OCI-LY7 (cell line): ENCODE measurements around the gene PCYT2. TPM values are rescaled to one million over a fixed set of nuclear protein-coding genes. Genes with fewer than 3 reads are reported as not detected.

ENCODE experiments used
- BruUV-seq: library from RNA; stranded (reverse); fragments of 400-500 nt; replicated peaks from 2 replicates; lab custom pipeline; 2021; lab: Mats Ljungman, UMichigan
- CTCF ChIA-PET: fragments of 300-600 bp; sonication (Branson Sonifier 250); formaldehyde crosslinking; loops from one replicate; lab custom pipeline; 2022; ENCODE audit warnings: antibody characterized with exemption; ENCODE audit not compliant: unreplicated experiment; lab: Charles Lee
- POLR2A ChIA-PET: fragments of 300-600 bp; sonication (Branson Sonifier 250); formaldehyde crosslinking; loops from one replicate; lab custom pipeline; 2022; ENCODE audit warnings: antibody characterized with exemption; lab: Charles Lee
- DNase-seq: peaks from one replicate; pipeline ENCODE4 v3.0.0-alpha.2; 2015; ENCODE audit warnings: low spot score
- H2AFZ ChIP-seq: fragments of 200-600 bp; sonication (generic), shearing (Covaris generic); 2 replicates; pipeline ENCODE4 v1.6.1; 2014; ENCODE audit warnings: mild to moderate bottlenecking, antibody characterized with exemption, low read length, moderate library complexity
- H3K27ac ChIP-seq: fragments of 200-600 bp; sonication (generic); 2 replicates; pipeline ENCODE4 v1.5.1; 2014; ENCODE audit warnings: mixed run types, low read depth, mild to moderate bottlenecking, moderate library complexity, low read length, inconsistent platforms; ENCODE audit not compliant: poor library complexity, severe bottlenecking
- H3K36me3 ChIP-seq: fragments of 200-600 bp; sonication (generic); 2 replicates; pipeline ENCODE4 v1.6.1; 2014; ENCODE audit warnings: mild to moderate bottlenecking, antibody characterized with exemption, low read length, moderate library complexity, mixed read lengths; ENCODE audit not compliant: insufficient read depth
- H3K4me1 ChIP-seq: fragments of 200-600 bp; sonication (generic); 2 replicates; pipeline ENCODE4 v1.5.1; 2014; ENCODE audit warnings: mild to moderate bottlenecking, low read length; ENCODE audit not compliant: insufficient read depth, poor library complexity, severe bottlenecking
- H3K4me2 ChIP-seq: fragments of 200-600 bp; sonication (generic); 2 replicates; pipeline ENCODE4 v1.6.1; 2014; ENCODE audit warnings: mild to moderate bottlenecking, low read length
- H3K4me3 ChIP-seq: fragments of 200-600 bp; sonication (generic); 2 replicates; pipeline ENCODE4 v1.5.1; 2014; ENCODE audit warnings: mild to moderate bottlenecking, low read depth, low read length; ENCODE audit not compliant: poor library complexity, severe bottlenecking
- H3K79me2 ChIP-seq: fragments of 200-600 bp; sonication (generic); 2 replicates; pipeline ENCODE4 v1.6.1; 2016; ENCODE audit warnings: low read depth, mild to moderate bottlenecking, low read length, moderate library complexity, mixed read lengths; ENCODE audit not compliant: insufficient read depth
- H3K9me2 ChIP-seq: fragments of 200-600 bp; sonication (generic); 2 replicates; pipeline ENCODE4 v1.6.1; 2016; ENCODE audit warnings: mild to moderate bottlenecking, low read length, mixed read lengths; ENCODE audit not compliant: insufficient read depth
- H3K9me3 ChIP-seq: fragments of 200-600 bp; sonication (generic); 2 replicates; pipeline ENCODE4 v1.6.1; 2014; ENCODE audit warnings: mild to moderate bottlenecking, mixed run types, low read length, mixed read lengths
- H4K20me1 ChIP-seq: fragments of 200-600 bp; sonication (generic); 2 replicates; pipeline ENCODE4 v1.6.1; 2014; ENCODE audit warnings: mild to moderate bottlenecking, antibody characterized with exemption, low read length, moderate library complexity, mixed read lengths; ENCODE audit not compliant: insufficient read depth
- CTCF ChIP-seq: fragments of 200-600 bp; sonication (generic); conservative IDR thresholded peaks from 2 replicates; pipeline ENCODE4 v1.5.1; 2014; ENCODE audit warnings: mild to moderate bottlenecking, antibody characterized with exemption, low read length, moderate library complexity, mixed read lengths
- EZH2phosphoT487 ChIP-seq: fragments of 200-600 bp; sonication (generic); IDR thresholded peaks from 2 replicates; pipeline ENCODE4 v1.6.1; 2018; ENCODE audit warnings: low read depth, borderline replicate concordance, mild to moderate bottlenecking, mixed run types, antibody characterized with exemption, low read length, moderate library complexity, mixed read lengths
- intact Hi-C: fragments of 100-400 bp; cut with micrococcal nuclease; formaldehyde crosslinking; loops from one replicate; pipeline ENCODE4 v1.10.0; 2022; ENCODE audit not compliant: unreplicated experiment
- total RNA-seq, 2 experiments: library from RNA; depleted of rRNA in 1 of 2; stranded (reverse); fragments of >200 nt in 1 of 2; shearing (Covaris generic) in 1 of 2; gene quantifications; 2 replicates each; pipeline ENCODE4 v1.2.3, GENCODE V29; 2014 to 2022

Gene PCYT2
- total RNA-seq, 2 experiments from 2014 or later = 70.1 to 104 TPM

DNA sequence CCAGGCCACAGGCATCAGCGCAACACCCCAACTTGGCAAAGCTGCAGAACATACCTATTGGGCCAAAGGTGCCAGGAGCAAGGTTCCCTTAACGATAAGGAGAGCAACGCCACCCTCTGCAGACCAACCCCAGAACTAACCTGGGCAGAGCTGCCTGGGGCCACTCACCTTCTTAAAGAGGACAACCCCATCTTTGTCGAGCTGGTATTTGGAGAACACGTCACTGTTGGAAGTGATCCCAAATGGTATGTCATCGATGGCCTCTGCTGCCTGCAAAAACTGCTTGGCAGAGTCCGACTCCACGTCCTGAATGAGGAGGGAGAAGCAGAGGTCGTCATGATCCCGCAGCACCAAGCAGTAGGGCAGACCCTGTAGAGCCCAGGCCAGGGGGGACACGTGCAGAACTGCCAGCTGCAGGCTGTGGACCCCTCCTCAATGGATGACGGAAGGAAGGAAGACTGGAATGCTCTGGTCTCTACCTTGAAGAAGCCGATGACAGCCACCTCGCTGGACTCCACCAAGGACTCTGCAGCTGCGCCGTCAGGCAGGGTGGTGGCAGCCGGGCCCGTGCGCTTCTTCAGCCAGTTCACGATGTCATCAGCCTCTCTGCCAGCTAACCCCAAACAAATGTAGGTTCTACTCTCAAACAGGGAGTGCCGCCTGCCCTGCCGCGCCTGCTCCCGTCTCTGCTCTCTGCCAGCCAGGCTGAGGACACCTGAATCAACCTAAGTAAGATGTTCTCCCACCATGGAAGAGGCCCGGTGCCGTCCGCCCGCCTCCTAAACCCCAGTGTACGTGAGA, 56.0 kb downstream of the PCYT2 start:
- Histone ChIP-seq H3K9me3 (no peaks in the 10 kb centered on the region), H2AFZ (no peak overlapping the region), H3K79me2 (peaks cover 29% of the 10 kb centered on the region), H3K27ac (no peak overlapping the region), H3K9me2 (no peaks in the 10 kb centered on the region), H4K20me1 (peaks cover 15% of the 10 kb centered on the region; the same call in 1 of the 2 replicates), H3K4me2 (no peak overlapping the region), H3K36me3 (peaks cover 93% of the 10 kb centered on the region), H3K4me3 (no peak overlapping the region), H3K4me1 (peaks cover 15% of the 10 kb centered on the region)
- ChIA-PET POLR2A (interaction anchor here (0.7 to 1.3 kb wide), 3 partner anchors 15 to 1293 kb away, joined by 3 to 4 read pairs (median 4); no protein-coding TSS in a partner anchor), CTCF (no interaction called here)
- TF ChIP-seq CTCF (peak; percentile 42), EZH2phosphoT487 (no peak)
- BruUV-seq = no TSS peak
- DNase-seq = no peak
- intact Hi-C loops = no loop called here

- intact Hi-C loops = no loop called here
- no peak for TF ChIP-seq EZH2phosphoT487
- no peak for TF ChIP-seq CTCF
- H3K79me2 ChIP-seq = peaks cover under 1% of the 10 kb centered on the region; the same call in 1 of the 2 replicates
- H3K9me3 ChIP-seq = no peaks in the 10 kb centered on the region
- ChIA-PET POLR2A (no interaction called here), CTCF (no interaction called here)
- H3K4me1 ChIP-seq = no peaks in the 10 kb centered on the region
- peaks cover 90% of the 10 kb centered on the region for H3K36me3 ChIP-seq
- no peak overlapping the region for H3K4me3 ChIP-seq
- no peaks in the 10 kb centered on the region for H3K9me2 ChIP-seq
- no peak overlapping the region for H3K27ac ChIP-seq
- H2AFZ ChIP-seq = no peak overlapping the region
- BruUV-seq = no TSS peak
- DNase-seq = no peak
- H4K20me1 ChIP-seq = no peaks in the 10 kb centered on the region
- H3K4me2 ChIP-seq = no peak overlapping the region
Measured at GRCh38 chr17:81852237-81852636, 59.0 kb downstream of the PCYT2 start.

- intact Hi-C loops = no loop called here
Measured at GRCh38 chr17:81851423-81851822, 59.8 kb downstream of the PCYT2 start.

More at GRCh38 chr17:81851423-81851822, 59.8 kb downstream of the PCYT2 start:
- BruUV-seq = no TSS peak
- DNase-seq = no peak
- no peak overlapping the region for H3K27ac ChIP-seq
- no peaks in the 10 kb centered on the region for H4K20me1 ChIP-seq
- POLR2A ChIA-PET = no interaction called here
- H3K79me2 ChIP-seq = no peaks in the 10 kb centered on the region; the same call in 1 of the 2 replicates
- no peak overlapping the region for H3K4me3 ChIP-seq
- no peaks in the 10 kb centered on the region for H3K9me3 ChIP-seq
- TF ChIP-seq EZH2phosphoT487 = no peak
- no peak overlapping the region for H3K4me2 ChIP-seq
- H3K36me3 ChIP-seq = peaks cover 90% of the 10 kb centered on the region
- H3K9me2 ChIP-seq = no peaks in the 10 kb centered on the region
- no peaks in the 10 kb centered on the region for H3K4me1 ChIP-seq
- CTCF ChIA-PET = no interaction called here
- no peak overlapping the region for H2AFZ ChIP-seq

Other genes starting within 250 kb of the PCYT2 start
- gene OXLD1, start 244.8 kb downstream of the PCYT2 start, total RNA-seq (2014; rRNA removed; shearing (Covaris generic)) = 148 and 151 TPM in 2 replicates
- gene OXLD1, start 244.8 kb downstream of the PCYT2 start, total RNA-seq (2022) = 116 and 121 TPM in 2 replicates
- gene CCDC137, start 244.7 kb downstream of the PCYT2 start, total RNA-seq (2014; rRNA removed; shearing (Covaris generic)) = 39.4 and 39.9 TPM in 2 replicates
- 61.1 and 61.4 TPM in 2 replicates for gene CCDC137, start 244.7 kb downstream of the PCYT2 start, total RNA-seq (2022)
- gene ARL16, start 227.6 kb downstream of the PCYT2 start, total RNA-seq (2014; rRNA removed; shearing (Covaris generic)) = 86.1 and 86.4 TPM in 2 replicates
- gene ARL16, start 227.6 kb downstream of the PCYT2 start, total RNA-seq (2022) = 49.8 and 52.2 TPM in 2 replicates
- 120 and 162 TPM in 2 replicates for gene HGS, start 227.4 kb downstream of the PCYT2 start, total RNA-seq (2014; rRNA removed; shearing (Covaris generic))
- gene HGS, start 227.4 kb downstream of the PCYT2 start, total RNA-seq (2022) = 175 and 219 TPM in 2 replicates
- gene MRPL12, start 208.0 kb downstream of the PCYT2 start, total RNA-seq (2014; rRNA removed; shearing (Covaris generic)) = 49.8 and 67.2 TPM in 2 replicates
- 143 and 189 TPM in 2 replicates for gene MRPL12, start 208.0 kb downstream of the PCYT2 start, total RNA-seq (2022)
- gene SLC25A10, start 199.1 kb downstream of the PCYT2 start, total RNA-seq (2014; rRNA removed; shearing (Covaris generic)) = 46.3 and 46.9 TPM in 2 replicates
- 41.3 and 45.6 TPM in 2 replicates for gene SLC25A10, start 199.1 kb downstream of the PCYT2 start, total RNA-seq (2022)
- gene GCGR, start 107.2 kb downstream of the PCYT2 start, total RNA-seq (2014; rRNA removed; shearing (Covaris generic)) = not detected in 2 replicates
- gene GCGR, start 107.2 kb downstream of the PCYT2 start, total RNA-seq (2022) = not detected in 2 replicates
- 249 and 288 TPM in 2 replicates for gene MCRIP1, start 78.1 kb downstream of the PCYT2 start, total RNA-seq (2014; rRNA removed; shearing (Covaris generic))
- gene MCRIP1, start 78.1 kb downstream of the PCYT2 start, total RNA-seq (2022) = 170 and 180 TPM in 2 replicates
- gene PPP1R27, start 76.3 kb downstream of the PCYT2 start, total RNA-seq (2014; rRNA removed; shearing (Covaris generic)) = not detected in 2 replicates
- gene PPP1R27, start 76.3 kb downstream of the PCYT2 start, total RNA-seq (2022) = not detected in 2 replicates
- gene P4HB, start 50.9 kb downstream of the PCYT2 start, total RNA-seq (2014; rRNA removed; shearing (Covaris generic)) = 388 and 393 TPM in 2 replicates
- 502 and 577 TPM in 2 replicates for gene P4HB, start 50.9 kb downstream of the PCYT2 start, total RNA-seq (2022)
- gene ARHGDIA, start 40.1 kb downstream of the PCYT2 start, total RNA-seq (2014; rRNA removed; shearing (Covaris generic)) = 233 and 265 TPM in 2 replicates
- gene ARHGDIA, start 40.1 kb downstream of the PCYT2 start, total RNA-seq (2022) = 663 and 715 TPM in 2 replicates
- 474 and 621 TPM in 2 replicates for gene ALYREF, start 19.8 kb downstream of the PCYT2 start, total RNA-seq (2014; rRNA removed; shearing (Covaris generic))
- 377 and 431 TPM in 2 replicates for gene ALYREF, start 19.8 kb downstream of the PCYT2 start, total RNA-seq (2022)
- 265 and 315 TPM in 2 replicates for gene ANAPC11, start 19.7 kb downstream of the PCYT2 start, total RNA-seq (2014; rRNA removed; shearing (Covaris generic))
- 225 and 227 TPM in 2 replicates for gene ANAPC11, start 19.7 kb downstream of the PCYT2 start, total RNA-seq (2022)
- gene NPB, start 9.2 kb downstream of the PCYT2 start, total RNA-seq (2014; rRNA removed; shearing (Covaris generic)) = 3.2 and 3.9 TPM in 2 replicates
- gene NPB, start 9.2 kb downstream of the PCYT2 start, total RNA-seq (2022) = 2.5 and 2.8 TPM in 2 replicates
- gene SIRT7, start 6.8 kb upstream of the PCYT2 start, total RNA-seq (2014; rRNA removed; shearing (Covaris generic)) = 43.3 and 49.1 TPM in 2 replicates
- 57.6 and 69.3 TPM in 2 replicates for gene SIRT7, start 6.8 kb upstream of the PCYT2 start, total RNA-seq (2022)
- 16.9 and 22.7 TPM in 2 replicates for gene MAFG, start 16.3 kb upstream of the PCYT2 start, total RNA-seq (2014; rRNA removed; shearing (Covaris generic))
- gene MAFG, start 16.3 kb upstream of the PCYT2 start, total RNA-seq (2022) = 30.1 and 33.6 TPM in 2 replicates
- 211 and 239 TPM in 2 replicates for gene PYCR1, start 25.9 kb upstream of the PCYT2 start, total RNA-seq (2014; rRNA removed; shearing (Covaris generic))
- gene PYCR1, start 25.9 kb upstream of the PCYT2 start, total RNA-seq (2022) = 165 and 173 TPM in 2 replicates
- 0.19 TPM in 1 of 2 replicates, not detected in the other for gene MYADML2, start 35.8 kb upstream of the PCYT2 start, total RNA-seq (2014; rRNA removed; shearing (Covaris generic))
- not detected in 2 replicates for gene MYADML2, start 35.8 kb upstream of the PCYT2 start, total RNA-seq (2022)
- gene NOTUM, start 49.8 kb upstream of the PCYT2 start, total RNA-seq (2014; rRNA removed; shearing (Covaris generic)) = 3.6 and 4.4 TPM in 2 replicates
- 0.88 and 1.9 TPM in 2 replicates for gene NOTUM, start 49.8 kb upstream of the PCYT2 start, total RNA-seq (2022)
- 66.7 and 89.1 TPM in 2 replicates for gene ASPSCR1, start 66.2 kb upstream of the PCYT2 start, total RNA-seq (2014; rRNA removed; shearing (Covaris generic))
- gene ASPSCR1, start 66.2 kb upstream of the PCYT2 start, total RNA-seq (2022) = 77.8 and 81.8 TPM in 2 replicates
- gene CENPX, start 111.5 kb upstream of the PCYT2 start, total RNA-seq (2014; rRNA removed; shearing (Covaris generic)) = 249 and 251 TPM in 2 replicates
- gene CENPX, start 111.5 kb upstream of the PCYT2 start, total RNA-seq (2022) = 107 and 130 TPM in 2 replicates
- 52.0 and 62.6 TPM in 2 replicates for gene LRRC45, start 111.9 kb upstream of the PCYT2 start, total RNA-seq (2014; rRNA removed; shearing (Covaris generic))
- 40.9 and 41.2 TPM in 2 replicates for gene LRRC45, start 111.9 kb upstream of the PCYT2 start, total RNA-seq (2022)
- 15.7 and 24.4 TPM in 2 replicates for gene RAC3, start 120.3 kb upstream of the PCYT2 start, total RNA-seq (2014; rRNA removed; shearing (Covaris generic))
- 15.1 and 16.4 TPM in 2 replicates for gene RAC3, start 120.3 kb upstream of the PCYT2 start, total RNA-seq (2022)
- gene DCXR, start 126.3 kb upstream of the PCYT2 start, total RNA-seq (2014; rRNA removed; shearing (Covaris generic)) = 138 and 147 TPM in 2 replicates
- 132 and 138 TPM in 2 replicates for gene DCXR, start 126.3 kb upstream of the PCYT2 start, total RNA-seq (2022)
- gene RFNG, start 140.4 kb upstream of the PCYT2 start, total RNA-seq (2014; rRNA removed; shearing (Covaris generic)) = 50.5 and 59.4 TPM in 2 replicates
- 41.3 and 47.3 TPM in 2 replicates for gene RFNG, start 140.4 kb upstream of the PCYT2 start, total RNA-seq (2022)
- gene GPS1, start 140.5 kb upstream of the PCYT2 start, total RNA-seq (2014; rRNA removed; shearing (Covaris generic)) = 137 and 169 TPM in 2 replicates
- gene GPS1, start 140.5 kb upstream of the PCYT2 start, total RNA-seq (2022) = 123 and 133 TPM in 2 replicates
- gene DUS1L, start 154.4 kb upstream of the PCYT2 start, total RNA-seq (2014; rRNA removed; shearing (Covaris generic)) = 374 and 388 TPM in 2 replicates
- 300 and 320 TPM in 2 replicates for gene DUS1L, start 154.4 kb upstream of the PCYT2 start, total RNA-seq (2022)
- 94.4 and 111 TPM in 2 replicates for gene FASN, start 186.8 kb upstream of the PCYT2 start, total RNA-seq (2014; rRNA removed; shearing (Covaris generic))
- gene FASN, start 186.8 kb upstream of the PCYT2 start, total RNA-seq (2022) = 299 and 364 TPM in 2 replicates